Uterus (tissue), 4 donors: Measurements from ENCODE around the gene GLB1L3. TPM values are rescaled to one million over a fixed set of nuclear protein-coding genes. Genes with fewer than 3 reads are reported as not detected.
"Not testable (repeated sequence)": the region's sequence is repeated elsewhere in the genome, so short reads cannot be mapped to it uniquely, and the experiment has no call there.

Experiments
- DNase-seq, 2 donors: peaks; one replicate each; pipeline ENCODE4 v3.0.0-alpha.2; 2019 to 2020
- H3K27ac ChIP-seq, 2 donors: fragments of 200-600 bp; sonication (generic); 1 replicate in 1 of 2; 2 replicates in 1 of 2; pipeline ENCODE4 v1.5.1; 2016 to 2018
- H3K27me3 ChIP-seq, 2 donors: fragments of 200-600 bp; sonication (generic); one replicate each; pipeline ENCODE4 v1.5.1; 2018 to 2019; ENCODE audit warnings: control low read depth in 1 of 2
- H3K36me3 ChIP-seq, 2 donors: fragments of 200-600 bp; sonication (generic); one replicate each; pipeline ENCODE4 v1.5.1; 2019; ENCODE audit warnings: control low read depth in 1 of 2
- H3K4me1 ChIP-seq, 2 donors: fragments of 200-600 bp; sonication (generic); one replicate each; pipeline ENCODE4 v1.5.1; 2018 to 2019; ENCODE audit warnings: control low read depth in 1 of 2
- H3K4me3 ChIP-seq, 2 donors: fragments of 200-600 bp; sonication (generic); 1 replicate in 1 of 2; 2 replicates in 1 of 2; pipeline ENCODE4 v1.5.1; 2018 to 2019; ENCODE audit warnings: mild to moderate bottlenecking in 1 of 2
- H3K9me3 ChIP-seq, 2 donors: fragments of 200-600 bp; sonication (generic); one replicate each; pipeline ENCODE4 v1.5.1; 2019; ENCODE audit warnings: control low read depth in 1 of 2
- CTCF ChIP-seq, 4 experiments: fragments of 200-600 bp in 2 of 4; fragments of 450-650 bp in 2 of 4; sonication (generic) in 2 of 4; IDR thresholded peaks; one replicate each; pipeline ENCODE4 v1.5.1; 2016 to 2019; ENCODE audit warnings: antibody characterized with exemption in 4 of 4, mild to moderate bottlenecking in 2 of 4, moderate library complexity in 1 of 4
- POLR2A ChIP-seq, 2 donors: fragments of 450-650 bp; IDR thresholded peaks; one replicate each; pipeline ENCODE4 v1.6.1; 2016; ENCODE audit warnings: antibody characterized with exemption in 2 of 2, mild to moderate bottlenecking in 1 of 2, moderate library complexity in 1 of 2
- intact Hi-C: fragments of 100-400 bp; cut with DNase I; formaldehyde crosslinking; loops from one replicate; pipeline ENCODE4 v1.15.1; 2023; ENCODE audit warnings: low total_unique reads
- total RNA-seq, 4 donors: library from RNA; depleted of rRNA in 3 of 4; stranded (reverse); fragments of >200 nt in 3 of 4; gene quantifications; one replicate each; pipeline versions ENCODE4 v1.1.0 to v1.2.4, GENCODE V29; 2014 to 2023
- donor health status: DM: yes; HTN: yes; CAD: no.

Gene GLB1L3
- total RNA-seq, 4 donors from 2014 or later = 1.4 to 7.2 TPM; not detected in 2

GRCh38 chr11:134254433-134255183 is 21.6 kb upstream of the GLB1L3 start:
- no peak overlapping the region for H3K27ac ChIP-seq
- H3K9me3 ChIP-seq = no peaks in the 10 kb centered on the region
- H3K4me1 ChIP-seq = peaks cover 7 to 8% of the 10 kb centered on the region in 2 donors
- no peak for DNase-seq
- no peaks in the 10 kb centered on the region for H3K36me3 ChIP-seq
- no peak for TF ChIP-seq POLR2A (IDR thresholded peaks at IDR 0.05)
- no peak for TF ChIP-seq CTCF (IDR thresholded peaks at IDR 0.05)
- intact Hi-C loops = no loop called here
- no peaks in the 10 kb centered on the region for H3K27me3 ChIP-seq
- peak overlapping the region; percentile 78 to 85 for H3K4me3 ChIP-seq

- H3K4me3 ChIP-seq, H3K27ac ChIP-seq, H3K9me3 ChIP-seq, H3K36me3 ChIP-seq, DNase-seq, H3K27me3 ChIP-seq, H3K4me1 ChIP-seq, intact Hi-C loops: not testable (repeated sequence)
Observed at GRCh38 chr11:134255184-134255561, 21.0 kb upstream of the GLB1L3 start.

GRCh38 chr11:134257101-134257500 is 19.1 kb upstream of the GLB1L3 start:
- peaks cover under 1 to 8% of the 10 kb centered on the region in 2 donors for H3K4me1 ChIP-seq
- no peak overlapping the region for H3K27ac ChIP-seq
- no peak for DNase-seq
- intact Hi-C loops = no loop called here
- H3K4me3 ChIP-seq = no peak overlapping the region
- no peak for TF ChIP-seq POLR2A (IDR thresholded peaks at IDR 0.05)
- no peak for TF ChIP-seq CTCF (IDR thresholded peaks at IDR 0.05)
- H3K36me3 ChIP-seq = no peaks in the 10 kb centered on the region
- no peaks in the 10 kb centered on the region for H3K9me3 ChIP-seq
- no peaks in the 10 kb centered on the region for H3K27me3 ChIP-seq

- Histone ChIP-seq H3K9me3 (no peaks in the 10 kb centered on the region), H3K36me3 (no peaks in the 10 kb centered on the region), H3K4me1 (peaks cover 0 to 8% of the 10 kb centered on the region in 2 donors), H3K27me3 (no peaks in the 10 kb centered on the region), H3K4me3 (no peak overlapping the region), H3K27ac (no peak overlapping the region)
- no peak for TF ChIP-seq POLR2A (IDR thresholded peaks at IDR 0.05)
- no peak for TF ChIP-seq CTCF (IDR thresholded peaks at IDR 0.05)
- no peak for DNase-seq
- intact Hi-C loops = no loop called here
Observed at GRCh38 chr11:134258577-134258976, 17.6 kb upstream of the GLB1L3 start.

GRCh38 chr11:134260503-134260902 is 15.7 kb upstream of the GLB1L3 start:
- Histone ChIP-seq H3K4me3 (no peak overlapping the region), H3K27ac (no peak overlapping the region), H3K9me3 (no peaks in the 10 kb centered on the region), H3K27me3 (no peaks in the 10 kb centered on the region), H3K4me1 (no peaks in the 10 kb centered on the region), H3K36me3 (no peaks in the 10 kb centered on the region)
- intact Hi-C loops = loop anchor here (10.0 kb wide), 1 partner anchor 46 kb away; no protein-coding TSS in a partner anchor
- DNase-seq = no peak
- TF ChIP-seq POLR2A (IDR thresholded peaks at IDR 0.05) (no peak), CTCF (IDR thresholded peaks at IDR 0.05) (no peak)
